PC-9 (cell line): ENCODE measurements around the gene ANKRD30A. TPM values are rescaled to one million over a fixed set of nuclear protein-coding genes. Genes with fewer than 3 reads are reported as not detected.

Source experiments
- BruUV-seq: library from RNA; stranded (reverse); fragments of 400-500 nt; replicated peaks from 2 replicates; lab custom pipeline; 2021; lab: Mats Ljungman, UMichigan
- CTCF ChIA-PET: fragments of 300-600 bp; sonication (Branson Sonifier 250); formaldehyde crosslinking; loops from one replicate; lab custom pipeline; 2022; ENCODE audit warnings: antibody characterized with exemption; lab: Charles Lee
- POLR2A ChIA-PET: fragments of 300-600 bp; sonication (Branson Sonifier 250); formaldehyde crosslinking; loops from one replicate; lab custom pipeline; 2022; ENCODE audit warnings: antibody characterized with exemption; ENCODE audit not compliant: unreplicated experiment; lab: Charles Lee
- DNase-seq, 2 experiments: peaks; one replicate each; pipeline versions ENCODE4 v3.0.0 to v3.0.0-alpha.2; 2015 to 2022; ENCODE audit warnings: mixed read lengths in 1 of 2
- H2AFZ ChIP-seq: fragments of 200-600 bp; sonication (generic); 2 replicates; pipeline ENCODE4 v1.8.1; 2017; ENCODE audit warnings: antibody characterized with exemption
- H3F3A ChIP-seq: fragments of 200-600 bp; sonication (generic); 2 replicates; pipeline ENCODE4 v1.8.1; 2017; ENCODE audit warnings: antibody characterized with exemption, mild to moderate bottlenecking, low read depth; ENCODE audit not compliant: insufficient read depth
- H3K27ac ChIP-seq: fragments of 200-600 bp; sonication (generic); 2 replicates; pipeline ENCODE4 v1.6.1; 2016; ENCODE audit warnings: mixed run types
- H3K27me3 ChIP-seq: fragments of 200-600 bp; sonication (generic); 2 replicates; pipeline ENCODE4 v1.6.1; 2016; ENCODE audit warnings: low read depth, mixed run types; ENCODE audit not compliant: insufficient read depth
- H3K36me3 ChIP-seq: fragments of 200-600 bp; sonication (generic); 2 replicates; pipeline ENCODE4 v1.6.1; 2016; ENCODE audit warnings: low read depth, mixed run types
- H3K4me1 ChIP-seq: fragments of 200-600 bp; sonication (generic); replicated peaks from 2 replicates; pipeline ENCODE4 v1.6.1; 2016; ENCODE audit warnings: mixed run types; ENCODE audit not compliant: insufficient read depth
- H3K4me2 ChIP-seq: fragments of 200-600 bp; sonication (generic); 2 replicates; pipeline ENCODE4 v1.6.1; 2017; ENCODE audit warnings: mixed run types
- H3K4me3 ChIP-seq: fragments of 200-600 bp; sonication (generic); 2 replicates; pipeline ENCODE4 v1.6.1; 2016; ENCODE audit warnings: mixed run types
- H3K79me2 ChIP-seq: fragments of 200-600 bp; sonication (generic); 2 replicates; pipeline ENCODE4 v1.6.1; 2017; ENCODE audit warnings: low read depth, mixed run types
- H3K9me2 ChIP-seq: fragments of 200-600 bp; sonication (generic); 2 replicates; pipeline ENCODE4 v1.8.1; 2017; ENCODE audit warnings: mild to moderate bottlenecking; ENCODE audit not compliant: insufficient read depth
- H3K9me3 ChIP-seq: fragments of 200-600 bp; sonication (generic); 2 replicates; pipeline ENCODE4 v1.8.1; 2016; ENCODE audit warnings: low read depth; ENCODE audit not compliant: insufficient read depth
- H4K20me1 ChIP-seq: fragments of 200-600 bp; sonication (generic); 2 replicates; pipeline ENCODE4 v1.8.1; 2017; ENCODE audit not compliant: insufficient read depth
- EZH2 ChIP-seq: fragments of 200-600 bp; sonication (generic); IDR thresholded peaks from 2 replicates; pipeline ENCODE4 v1.8.0; 2017; ENCODE audit warnings: antibody characterized with exemption, low read depth
- intact Hi-C: fragments of 100-400 bp; cut with micrococcal nuclease; formaldehyde crosslinking; loops from one replicate; pipeline ENCODE4 v1.10.0; 2022; ENCODE audit not compliant: unreplicated experiment
- total RNA-seq: library from RNA; stranded (reverse); gene quantifications from 2 replicates; pipeline ENCODE4 v1.2.3, GENCODE V29; 2021
- TF ChIP-seq, protein P1 (sequence below): fragments of 200-600 bp; sonication (generic); conservative IDR thresholded peaks from 2 replicates; pipeline ENCODE4 v1.6.1; 2017; ENCODE audit warnings: mixed run types, antibody characterized with exemption, mild to moderate bottlenecking, moderate library complexity

ANKRD30A gene
- total RNA-seq, 1 experiment from 2014 or later = not detected

DNA sequence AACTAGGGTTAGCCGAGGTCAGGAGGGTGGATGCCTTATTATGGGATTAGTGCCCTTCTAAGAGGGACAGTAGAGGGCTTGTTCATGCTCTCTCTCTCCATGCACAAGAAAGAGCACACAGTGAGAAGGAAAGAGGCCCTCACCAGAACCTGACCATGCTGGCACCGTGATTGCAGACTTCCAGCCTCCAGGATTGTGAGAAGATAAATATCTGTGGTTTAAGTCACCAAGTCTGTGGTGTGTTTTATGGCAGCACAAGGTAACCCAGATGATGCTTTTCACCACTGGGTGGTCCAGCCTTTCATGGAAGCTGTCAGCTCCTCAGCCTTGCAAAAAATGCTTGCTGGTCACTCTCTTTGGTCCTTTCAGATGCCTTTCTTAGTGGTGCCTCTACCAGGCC, 175.9 kb downstream of the ANKRD30A start:
- no peaks in the 10 kb centered on the region for H3K27me3 ChIP-seq
- no peak overlapping the region for H3K4me2 ChIP-seq
- H3K9me2 ChIP-seq = no peaks in the 10 kb centered on the region
- no peak overlapping the region for H3K27ac ChIP-seq
- POLR2A ChIA-PET = no interaction called here
- no peak overlapping the region for H2AFZ ChIP-seq
- intact Hi-C loops = no loop called here
- DNase-seq = no peak
- BruUV-seq = no TSS peak
- no peaks in the 10 kb centered on the region for H3K36me3 ChIP-seq
- H3F3A ChIP-seq = no peaks in the 10 kb centered on the region
- no peaks in the 10 kb centered on the region for H4K20me1 ChIP-seq
- no peaks in the 10 kb centered on the region for H3K4me1 ChIP-seq
- no peaks in the 10 kb centered on the region for H3K79me2 ChIP-seq
- H3K4me3 ChIP-seq = no peak overlapping the region
- no peaks in the 10 kb centered on the region for H3K9me3 ChIP-seq
- CTCF ChIA-PET = no interaction called here
- no peak for TF ChIP-seq EZH2
- TF ChIP-seq, protein P1, sequence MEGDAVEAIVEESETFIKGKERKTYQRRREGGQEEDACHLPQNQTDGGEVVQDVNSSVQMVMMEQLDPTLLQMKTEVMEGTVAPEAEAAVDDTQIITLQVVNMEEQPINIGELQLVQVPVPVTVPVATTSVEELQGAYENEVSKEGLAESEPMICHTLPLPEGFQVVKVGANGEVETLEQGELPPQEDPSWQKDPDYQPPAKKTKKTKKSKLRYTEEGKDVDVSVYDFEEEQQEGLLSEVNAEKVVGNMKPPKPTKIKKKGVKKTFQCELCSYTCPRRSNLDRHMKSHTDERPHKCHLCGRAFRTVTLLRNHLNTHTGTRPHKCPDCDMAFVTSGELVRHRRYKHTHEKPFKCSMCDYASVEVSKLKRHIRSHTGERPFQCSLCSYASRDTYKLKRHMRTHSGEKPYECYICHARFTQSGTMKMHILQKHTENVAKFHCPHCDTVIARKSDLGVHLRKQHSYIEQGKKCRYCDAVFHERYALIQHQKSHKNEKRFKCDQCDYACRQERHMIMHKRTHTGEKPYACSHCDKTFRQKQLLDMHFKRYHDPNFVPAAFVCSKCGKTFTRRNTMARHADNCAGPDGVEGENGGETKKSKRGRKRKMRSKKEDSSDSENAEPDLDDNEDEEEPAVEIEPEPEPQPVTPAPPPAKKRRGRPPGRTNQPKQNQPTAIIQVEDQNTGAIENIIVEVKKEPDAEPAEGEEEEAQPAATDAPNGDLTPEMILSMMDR = no peak

DNA sequence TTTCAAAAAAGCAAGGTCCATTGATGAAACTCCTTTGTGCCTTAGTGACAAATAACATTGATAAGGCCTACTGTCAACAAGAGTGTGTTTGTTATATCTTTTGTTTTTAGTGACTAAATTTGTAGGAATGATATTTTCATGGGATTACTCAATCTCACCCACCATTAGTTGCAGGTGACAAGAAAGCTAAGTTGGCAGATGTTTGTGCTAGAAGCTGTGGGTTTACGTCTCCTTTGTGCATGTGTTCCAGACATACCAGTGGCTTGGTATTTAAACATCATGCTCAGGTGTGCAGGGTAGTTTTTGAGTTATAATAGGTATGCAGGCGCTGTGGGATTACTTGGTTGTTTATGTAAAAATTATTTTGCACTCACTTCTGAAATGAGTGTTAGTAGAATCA, 178.6 kb downstream of the ANKRD30A start:
- ChIA-PET POLR2A (no interaction called here), CTCF (no interaction called here)
- no peak overlapping the region for H3K4me3 ChIP-seq
- no TSS peak for BruUV-seq
- no peaks in the 10 kb centered on the region for H3K36me3 ChIP-seq
- H3F3A ChIP-seq = no peaks in the 10 kb centered on the region
- H3K9me2 ChIP-seq = no peaks in the 10 kb centered on the region
- no peaks in the 10 kb centered on the region for H4K20me1 ChIP-seq
- H3K27me3 ChIP-seq = no peaks in the 10 kb centered on the region
- intact Hi-C loops = no loop called here
- no peaks in the 10 kb centered on the region for H3K9me3 ChIP-seq
- H2AFZ ChIP-seq = no peak overlapping the region
- no peaks in the 10 kb centered on the region for H3K4me1 ChIP-seq
- DNase-seq = no peak
- H3K27ac ChIP-seq = no peak overlapping the region
- H3K4me2 ChIP-seq = no peak overlapping the region
- no peak for TF ChIP-seq EZH2
- TF ChIP-seq, protein P1 = no peak
- no peaks in the 10 kb centered on the region for H3K79me2 ChIP-seq

DNA sequence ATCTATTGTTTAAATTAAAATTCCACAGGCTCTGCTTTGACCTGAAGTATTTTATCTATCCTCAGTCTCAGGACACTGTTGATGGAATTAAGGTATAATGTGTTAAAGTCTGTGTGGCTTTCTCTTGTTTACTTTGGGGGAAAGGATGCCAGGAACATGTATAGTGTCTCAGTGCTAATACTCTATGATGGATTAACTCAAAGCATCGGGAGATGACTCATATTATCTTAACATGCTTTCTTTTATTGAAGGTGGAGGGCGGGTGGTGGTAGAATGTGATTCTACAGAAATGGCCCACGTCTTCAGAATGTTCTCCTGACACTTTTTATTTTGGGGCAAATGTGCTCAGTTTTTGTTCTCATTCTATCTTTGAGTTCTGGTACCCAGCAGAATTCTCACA, 189.0 kb downstream of the ANKRD30A start:
- intact Hi-C loops = no loop called here
- no TSS peak for BruUV-seq
- TF ChIP-seq, protein P1 = no peak
- TF ChIP-seq EZH2 = no peak

More for the DNA sequence above, 189.0 kb downstream of the ANKRD30A start:
- H3K36me3 ChIP-seq = no peaks in the 10 kb centered on the region
- H2AFZ ChIP-seq = no peak overlapping the region
- no peak overlapping the region for H3K4me3 ChIP-seq
- no peaks in the 10 kb centered on the region for H3F3A ChIP-seq
- H3K9me3 ChIP-seq = no peaks in the 10 kb centered on the region
- POLR2A ChIA-PET = no interaction called here
- CTCF ChIA-PET = no interaction called here
- no peaks in the 10 kb centered on the region for H3K27me3 ChIP-seq
- H3K79me2 ChIP-seq = no peaks in the 10 kb centered on the region
- no peak for DNase-seq
- no peak overlapping the region for H3K27ac ChIP-seq
- H3K9me2 ChIP-seq = no peaks in the 10 kb centered on the region
- no peaks in the 10 kb centered on the region for H3K4me1 ChIP-seq
- no peak overlapping the region for H3K4me2 ChIP-seq
- no peaks in the 10 kb centered on the region for H4K20me1 ChIP-seq
